ENCODE results near the gene ZNF880.

DNA sequence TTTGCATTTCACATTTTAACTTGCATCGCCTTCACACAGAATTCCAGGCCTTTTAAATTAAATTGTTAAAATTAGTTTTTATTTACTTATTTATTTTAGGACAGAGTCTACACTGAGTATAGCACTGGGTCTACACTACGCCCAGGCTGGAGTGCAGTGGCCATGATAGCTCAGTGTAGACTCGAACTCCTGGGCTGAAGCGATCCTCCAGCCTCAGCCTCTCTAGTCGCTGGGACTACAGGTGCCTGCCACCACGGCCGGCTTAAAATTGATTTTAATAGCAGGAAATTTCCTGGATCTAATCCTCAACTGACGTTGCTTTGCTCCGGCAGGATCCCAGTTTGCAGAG, 34.0 kb upstream of the ZNF880 start:
- TF ChIP-seq TAF1 (IDR thresholded peaks at IDR 0.05; ENCODE audit: borderline replicate concordance, insufficient read depth, low read length): no peak
- no peak for TF ChIP-seq POLR2AphosphoS5 (IDR thresholded peaks at IDR 0.05; ENCODE audit: low read depth, low read length)
- TF ChIP-seq, protein P1, sequence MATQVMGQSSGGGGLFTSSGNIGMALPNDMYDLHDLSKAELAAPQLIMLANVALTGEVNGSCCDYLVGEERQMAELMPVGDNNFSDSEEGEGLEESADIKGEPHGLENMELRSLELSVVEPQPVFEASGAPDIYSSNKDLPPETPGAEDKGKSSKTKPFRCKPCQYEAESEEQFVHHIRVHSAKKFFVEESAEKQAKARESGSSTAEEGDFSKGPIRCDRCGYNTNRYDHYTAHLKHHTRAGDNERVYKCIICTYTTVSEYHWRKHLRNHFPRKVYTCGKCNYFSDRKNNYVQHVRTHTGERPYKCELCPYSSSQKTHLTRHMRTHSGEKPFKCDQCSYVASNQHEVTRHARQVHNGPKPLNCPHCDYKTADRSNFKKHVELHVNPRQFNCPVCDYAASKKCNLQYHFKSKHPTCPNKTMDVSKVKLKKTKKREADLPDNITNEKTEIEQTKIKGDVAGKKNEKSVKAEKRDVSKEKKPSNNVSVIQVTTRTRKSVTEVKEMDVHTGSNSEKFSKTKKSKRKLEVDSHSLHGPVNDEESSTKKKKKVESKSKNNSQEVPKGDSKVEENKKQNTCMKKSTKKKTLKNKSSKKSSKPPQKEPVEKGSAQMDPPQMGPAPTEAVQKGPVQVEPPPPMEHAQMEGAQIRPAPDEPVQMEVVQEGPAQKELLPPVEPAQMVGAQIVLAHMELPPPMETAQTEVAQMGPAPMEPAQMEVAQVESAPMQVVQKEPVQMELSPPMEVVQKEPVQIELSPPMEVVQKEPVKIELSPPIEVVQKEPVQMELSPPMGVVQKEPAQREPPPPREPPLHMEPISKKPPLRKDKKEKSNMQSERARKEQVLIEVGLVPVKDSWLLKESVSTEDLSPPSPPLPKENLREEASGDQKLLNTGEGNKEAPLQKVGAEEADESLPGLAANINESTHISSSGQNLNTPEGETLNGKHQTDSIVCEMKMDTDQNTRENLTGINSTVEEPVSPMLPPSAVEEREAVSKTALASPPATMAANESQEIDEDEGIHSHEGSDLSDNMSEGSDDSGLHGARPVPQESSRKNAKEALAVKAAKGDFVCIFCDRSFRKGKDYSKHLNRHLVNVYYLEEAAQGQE (IDR thresholded peaks at IDR 0.05; ENCODE audit: insufficient read depth in 1 of 2, low read depth in 2 of 2, low read length in 2 of 2): no peak; a peak in 1 of 4 replicates
- no peak for TF ChIP-seq SIN3A (IDR thresholded peaks at IDR 0.05; ENCODE audit: borderline replicate concordance, insufficient read depth, low read length)
